ENCODE measurements around the gene TTF2.
"Not testable (repeated sequence)": the region's sequence is repeated elsewhere in the genome, so short reads cannot be mapped to it uniquely, and the experiment has no call there.

The TTF2 gene

DNA sequence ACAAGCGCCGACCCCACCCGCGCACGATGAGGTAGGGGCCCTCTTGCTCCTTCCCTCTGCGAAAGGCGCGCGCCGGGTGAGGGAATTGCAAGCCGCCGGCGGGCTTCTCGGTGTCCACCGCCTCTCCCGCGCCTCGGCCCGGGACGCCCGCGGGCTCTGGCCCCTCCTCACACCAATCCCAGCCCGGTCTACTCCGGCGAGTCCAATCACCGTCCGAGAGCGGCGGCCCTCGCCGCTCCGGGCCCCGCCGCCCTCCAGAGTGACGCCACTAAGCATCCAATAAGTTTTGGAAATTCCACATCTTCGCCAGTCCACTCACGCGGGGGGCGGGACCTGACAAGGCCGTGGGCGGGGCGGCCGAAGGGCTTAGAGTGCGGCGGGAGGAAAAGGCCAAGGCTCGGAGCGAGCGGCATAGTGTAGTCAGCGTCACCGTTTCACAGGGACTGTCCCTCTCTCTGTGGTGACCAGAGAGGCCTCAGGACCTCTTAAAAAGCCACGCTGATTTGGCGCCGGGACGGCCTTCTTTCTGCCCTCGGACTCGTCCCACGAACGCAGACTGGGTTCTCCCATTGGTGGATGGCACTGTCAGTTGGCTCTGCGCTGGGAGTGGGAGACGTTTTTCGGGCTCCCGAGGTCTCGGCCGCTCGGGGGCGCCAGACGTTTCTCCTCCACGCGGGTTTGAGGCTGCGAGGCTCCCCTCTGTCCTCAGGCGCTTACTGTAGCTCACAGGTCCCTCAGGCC lies 61.6 kb downstream of the TTF2 start, which contains the start of gene TRIM45:
TSS of gene TRIM45 (minus strand) at position 161 of the 741 bp plus-strand sequence. CDS start 548 bp downstream, outside the sequence.
- peak; percentile 88 to 91 for DNase-seq (ENCODE audit: low read depth in 2 of 2)

DNA sequence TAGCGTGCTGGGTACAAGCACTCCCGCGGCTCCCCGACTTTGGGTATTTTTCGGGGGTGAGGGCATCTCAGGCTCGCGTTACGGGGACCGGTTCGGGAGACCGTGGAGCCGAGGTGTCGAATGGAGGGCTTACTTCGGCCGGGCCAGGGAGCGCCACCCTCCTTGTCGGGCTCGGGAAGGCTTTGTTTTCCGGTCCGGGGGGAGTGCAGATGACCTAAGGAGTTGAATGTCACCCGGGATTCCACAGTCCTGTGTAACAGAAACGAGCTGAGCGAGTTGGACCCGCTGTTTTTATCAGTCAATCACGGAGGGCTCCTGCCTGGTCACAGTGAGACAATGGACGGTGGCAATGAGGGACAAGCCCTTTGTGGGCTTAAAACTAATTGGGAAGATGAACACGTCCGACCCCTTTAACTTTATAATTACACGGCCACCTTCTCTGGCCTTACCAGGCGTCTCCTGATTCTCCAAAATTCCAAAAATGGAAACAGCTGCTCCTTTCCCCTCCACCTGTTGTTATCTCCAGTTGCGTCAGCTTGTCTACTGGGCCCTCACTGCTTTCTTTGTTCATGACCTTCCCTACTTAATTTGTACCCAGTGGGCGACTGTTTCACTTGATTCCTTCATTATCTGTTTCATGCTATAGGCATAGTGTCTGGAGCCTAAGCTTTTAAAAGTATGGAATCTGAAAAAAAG lies 62.4 kb downstream of the TTF2 start:
- no peak for DNase-seq (ENCODE audit: low read depth in 2 of 2)

DNA sequence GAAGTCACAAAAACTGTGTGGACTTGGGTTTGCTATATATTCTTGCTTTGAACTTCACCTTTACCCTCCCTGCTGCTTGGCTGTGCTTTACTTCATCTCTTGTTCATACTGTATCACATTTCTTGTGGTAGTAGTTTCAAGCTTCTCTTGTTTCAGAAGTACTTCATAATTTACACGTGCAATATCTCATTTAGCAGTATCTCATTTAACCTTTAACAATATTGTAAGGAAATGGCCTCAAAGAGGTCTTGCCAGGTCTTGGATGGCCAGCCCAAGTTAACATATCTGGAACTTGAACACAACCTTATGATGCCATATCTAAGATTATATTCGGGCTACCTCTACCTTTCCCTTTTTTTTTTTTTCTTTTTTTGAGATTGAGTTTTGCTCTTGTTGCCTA lies 63.1 kb downstream of the TTF2 start:
- DNase-seq (ENCODE audit: low read depth in 2 of 2), result no peak

DNA sequence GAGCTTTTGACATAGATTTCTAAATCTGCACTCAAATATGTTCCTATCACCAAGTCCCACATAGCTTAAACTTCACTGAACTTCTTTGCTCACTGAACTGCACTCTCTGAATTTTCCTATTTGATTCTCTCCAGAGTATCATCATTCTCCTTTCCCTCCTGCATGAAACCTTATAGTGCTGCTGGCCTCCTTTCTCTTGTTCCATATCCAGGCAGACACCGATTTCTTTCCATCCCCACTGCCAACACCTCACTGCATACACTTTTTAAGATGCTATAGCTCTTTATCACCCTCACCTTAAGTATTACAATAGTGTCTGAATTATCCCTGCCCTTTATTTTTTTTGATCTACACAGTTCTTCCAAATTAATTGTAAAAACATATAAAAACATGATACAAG lies 64.5 kb downstream of the TTF2 start:
- DNase-seq (ENCODE audit: low read depth in 2 of 2), result no peak

DNA sequence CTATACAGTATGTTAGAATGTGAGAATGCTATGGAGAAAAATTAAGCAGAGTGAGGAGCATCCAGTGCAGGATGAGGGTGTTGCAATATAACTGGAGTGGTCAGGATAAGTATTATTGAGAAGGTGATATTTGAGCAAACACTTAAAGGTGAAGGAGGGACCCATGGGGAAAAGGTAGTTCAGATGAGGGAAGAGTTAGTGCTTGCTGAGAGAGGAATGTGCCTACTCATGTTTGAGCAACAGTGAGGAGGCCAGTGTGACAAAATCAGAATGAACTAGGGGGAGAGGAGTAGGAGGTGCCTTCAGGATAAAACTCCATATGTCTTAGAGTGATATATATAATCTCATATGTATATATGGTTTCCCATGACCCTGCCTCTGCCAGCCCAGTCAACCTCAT lies 67.7 kb downstream of the TTF2 start:
- DNase-seq (ENCODE audit: low read depth in 2 of 2), result no peak

DNA sequence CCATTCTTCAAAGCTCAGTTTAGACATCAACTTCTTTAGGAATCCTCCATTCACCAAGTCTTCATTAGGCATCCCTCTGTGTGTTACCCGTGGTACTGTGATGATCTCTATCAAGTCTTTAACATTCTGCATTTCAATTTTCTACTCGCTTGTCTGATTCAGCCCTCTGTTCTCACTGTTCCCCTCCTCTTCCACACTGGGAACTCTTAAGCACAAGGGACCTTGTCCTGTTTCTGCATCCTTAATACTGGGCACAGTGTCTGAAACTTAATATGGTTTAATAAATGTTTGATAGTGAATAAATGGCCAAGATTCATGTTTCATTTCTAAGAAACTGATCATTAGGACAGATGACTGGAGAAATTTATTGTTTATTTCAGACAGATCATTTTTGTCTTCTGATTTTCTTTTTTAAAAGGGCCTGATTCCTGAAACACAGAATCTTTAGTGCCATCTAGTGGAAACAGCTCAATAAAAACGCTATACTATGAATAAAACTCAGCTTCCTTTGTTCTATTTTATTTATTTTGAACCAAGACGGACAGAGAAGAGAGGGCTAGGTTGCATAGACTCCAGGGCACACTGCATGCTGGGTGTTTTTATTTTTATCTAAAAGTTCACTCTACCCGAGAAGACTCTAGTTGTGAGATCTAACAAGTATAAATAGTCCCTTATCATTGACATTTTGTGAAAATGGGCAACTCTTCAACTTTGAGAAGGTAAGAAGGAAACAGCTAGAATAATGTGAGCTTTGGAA lies 68.4 kb downstream of the TTF2 start:
- no peak for DNase-seq (ENCODE audit: low read depth in 2 of 2)

DNA sequence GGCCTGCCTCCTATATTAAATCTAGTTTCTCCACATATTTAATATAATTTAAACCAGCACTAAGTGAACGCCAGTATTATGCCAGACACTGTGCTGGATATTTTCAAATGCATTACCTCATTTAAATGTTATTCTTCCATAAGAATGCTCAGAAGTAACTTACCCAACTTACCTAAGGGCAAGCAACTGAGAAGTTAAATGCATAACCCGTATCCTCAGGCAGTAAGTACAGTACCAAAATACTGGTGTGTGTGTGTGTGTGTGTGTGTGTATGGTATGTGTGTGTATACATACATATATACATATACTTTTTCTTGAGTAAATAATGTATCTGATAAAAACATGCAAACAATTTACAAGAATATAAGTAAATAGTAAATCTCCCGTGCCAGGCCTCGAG lies 70.4 kb downstream of the TTF2 start:
- DNase-seq (ENCODE audit: low read depth in 2 of 2), result no peak

DNA sequence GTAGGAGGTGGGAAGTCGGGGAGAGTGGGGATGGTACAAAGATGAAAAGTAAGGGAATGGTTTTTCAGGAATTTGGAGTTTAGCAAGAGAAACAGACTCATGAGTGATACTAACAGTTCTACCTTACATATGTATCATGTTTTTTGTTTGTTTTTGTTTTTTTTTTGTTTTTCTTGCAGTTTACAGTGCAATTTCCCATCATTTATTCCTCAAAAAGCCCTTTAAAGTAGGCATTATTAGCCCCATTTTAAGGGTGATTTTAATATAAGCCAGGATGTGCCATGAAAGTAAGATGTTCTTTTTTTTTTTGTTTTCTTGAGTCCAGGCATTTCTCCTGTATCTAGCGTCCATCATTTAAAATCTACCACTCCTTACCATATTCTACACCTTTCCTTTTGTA lies 75.2 kb downstream of the TTF2 start:
- no peak for DNase-seq (ENCODE audit: low read depth in 2 of 2)

DNA sequence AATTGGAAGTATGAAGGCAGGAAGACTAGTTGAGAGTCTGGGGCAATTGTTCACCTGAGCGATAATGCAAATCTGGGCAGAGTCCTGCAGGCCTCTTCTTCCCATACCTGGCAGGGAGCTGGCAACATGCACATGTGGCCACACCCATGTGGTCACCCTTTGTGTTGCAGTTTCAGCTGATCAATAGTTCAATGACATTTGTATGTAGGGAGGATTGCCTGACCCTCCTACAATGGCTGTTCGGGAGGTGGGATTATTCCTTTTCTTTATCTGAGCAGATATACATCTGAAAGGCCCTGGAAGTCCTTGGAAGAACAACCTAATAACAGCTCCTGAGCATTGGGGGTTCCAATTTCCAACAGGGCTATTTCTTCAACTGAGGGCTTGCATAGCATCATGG lies 76.6 kb downstream of the TTF2 start:
- no peak for DNase-seq (ENCODE audit: low read depth in 2 of 2)

DNA sequence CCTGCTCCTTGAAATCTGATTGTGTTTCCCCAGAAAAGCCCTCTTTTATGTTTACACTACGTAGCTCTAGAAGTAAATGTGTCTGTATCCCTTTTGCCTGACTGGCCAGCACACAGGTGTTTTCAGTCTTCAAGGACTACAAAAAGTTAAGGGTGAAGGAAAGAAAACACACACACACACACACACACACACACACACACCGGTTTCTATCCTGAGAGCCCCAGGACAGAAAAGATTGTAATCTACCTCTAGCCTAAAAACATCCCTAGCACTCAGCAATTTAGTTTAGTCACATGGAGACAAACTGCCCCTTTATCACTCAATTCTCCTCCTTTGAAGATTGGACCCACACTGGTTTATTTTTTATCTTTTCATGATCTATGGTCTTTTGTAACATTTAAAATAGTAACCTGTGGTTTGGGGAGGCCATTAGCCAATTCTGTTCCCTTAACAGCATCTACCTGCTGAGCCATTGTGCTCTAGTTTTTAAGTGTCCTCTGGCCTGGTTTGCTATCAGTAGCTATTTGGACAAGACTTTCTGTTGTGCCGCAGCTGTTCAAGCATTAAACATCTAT lies 77.2 kb downstream of the TTF2 start:
- no peak for DNase-seq (ENCODE audit: low read depth in 2 of 2)

DNA sequence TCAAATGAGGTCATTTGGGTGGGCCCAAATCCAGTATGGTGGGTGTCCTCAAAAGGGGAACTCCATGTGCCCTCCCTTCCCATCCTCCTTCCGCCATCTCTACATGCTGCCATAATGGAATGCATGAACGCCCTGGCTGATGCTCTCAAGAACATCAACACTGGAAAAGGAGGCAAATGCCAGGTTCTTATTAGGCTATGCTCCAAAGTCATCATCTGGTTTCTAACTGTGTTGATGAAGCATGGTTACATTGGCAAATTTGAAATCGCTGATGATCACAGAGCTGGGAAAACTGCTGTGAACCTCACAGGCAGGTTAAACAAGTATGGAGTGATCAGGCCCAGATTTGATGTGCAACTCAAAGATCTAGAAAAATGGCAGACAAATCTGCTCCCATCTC lies 78.0 kb downstream of the TTF2 start:
- DNase-seq (ENCODE audit: low read depth in 2 of 2), result no peak

DNA sequence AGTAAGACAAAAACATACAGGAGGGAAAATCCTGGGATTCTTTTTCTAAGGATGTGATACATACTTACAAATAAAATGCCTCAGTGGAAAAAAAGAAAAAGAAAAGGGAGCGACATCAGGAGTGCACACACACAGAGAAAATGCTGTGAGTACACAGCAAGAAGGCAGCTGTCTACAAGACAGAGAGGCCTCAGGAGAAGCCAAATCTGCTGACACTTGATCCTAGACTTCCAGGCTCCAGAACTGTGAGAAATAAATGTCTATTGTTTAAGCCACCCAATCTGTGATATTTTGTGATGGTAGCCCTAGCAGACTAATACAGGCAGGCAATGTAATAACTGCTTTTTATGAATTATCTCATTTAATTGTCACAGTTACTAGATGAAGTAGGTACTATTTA lies 78.4 kb downstream of the TTF2 start:
- DNase-seq (ENCODE audit: low read depth in 2 of 2), result no peak

DNA sequence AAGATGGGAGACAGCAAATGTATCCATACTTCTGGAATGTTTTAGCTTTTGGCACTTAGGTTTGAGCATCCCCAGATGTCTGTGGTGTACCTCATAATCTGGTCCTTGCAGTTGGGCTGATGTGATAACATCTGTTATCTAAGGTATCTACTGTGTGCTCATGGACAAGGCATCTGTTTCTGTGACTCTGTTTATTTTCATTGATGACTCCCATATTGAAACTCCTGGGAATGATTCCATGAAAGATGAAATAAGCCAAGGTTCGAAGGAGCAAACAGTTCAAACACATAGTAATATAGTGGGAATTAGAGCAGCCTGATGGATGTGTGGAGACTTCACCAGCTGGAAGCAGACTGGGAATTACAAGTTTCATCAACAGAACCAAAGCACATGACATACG lies 82.1 kb downstream of the TTF2 start:
- peak; percentile 79 to 84 for DNase-seq (ENCODE audit: low read depth in 2 of 2)

DNA sequence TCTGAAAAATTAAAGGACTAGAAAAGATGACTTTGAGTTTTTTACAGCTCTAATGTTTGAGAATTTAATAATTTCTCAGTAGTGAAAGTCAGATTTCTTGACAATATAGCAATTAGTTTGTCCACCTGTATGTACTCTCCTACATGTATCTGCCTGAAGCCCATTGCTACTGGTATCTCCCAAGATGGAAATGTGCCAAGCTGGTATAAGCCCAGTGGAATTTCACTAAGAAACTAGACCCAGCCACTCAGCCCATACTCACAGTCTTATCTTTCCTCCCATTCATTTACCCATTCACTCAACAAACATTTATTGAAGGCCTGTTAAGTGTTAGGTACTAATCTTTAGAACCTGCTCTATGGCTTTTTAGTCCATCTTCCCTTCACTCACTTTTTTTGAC lies 83.0 kb downstream of the TTF2 start:
- DNase-seq (ENCODE audit: low read depth in 2 of 2), result no peak

DNA sequence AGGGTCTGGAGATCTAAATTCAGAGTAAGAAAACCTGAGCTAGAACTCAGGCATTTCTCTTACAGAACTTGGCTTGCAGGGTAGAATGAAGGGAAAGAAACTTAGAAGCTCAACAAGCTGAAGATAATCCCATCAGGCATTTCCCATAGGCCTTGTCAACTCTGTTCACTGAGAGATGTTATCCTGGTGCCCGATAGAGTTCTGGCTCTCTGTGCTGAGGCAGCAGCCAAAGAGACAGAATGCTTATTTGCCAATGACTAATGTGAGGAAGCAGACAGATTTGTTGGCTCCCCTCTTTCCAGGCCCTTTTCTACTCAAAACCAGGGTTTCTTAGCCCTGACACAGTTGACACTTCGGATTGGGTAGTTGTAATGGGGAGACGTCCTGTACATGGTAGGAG lies 83.7 kb downstream of the TTF2 start:
- no peak for DNase-seq (ENCODE audit: low read depth in 2 of 2)

DNA sequence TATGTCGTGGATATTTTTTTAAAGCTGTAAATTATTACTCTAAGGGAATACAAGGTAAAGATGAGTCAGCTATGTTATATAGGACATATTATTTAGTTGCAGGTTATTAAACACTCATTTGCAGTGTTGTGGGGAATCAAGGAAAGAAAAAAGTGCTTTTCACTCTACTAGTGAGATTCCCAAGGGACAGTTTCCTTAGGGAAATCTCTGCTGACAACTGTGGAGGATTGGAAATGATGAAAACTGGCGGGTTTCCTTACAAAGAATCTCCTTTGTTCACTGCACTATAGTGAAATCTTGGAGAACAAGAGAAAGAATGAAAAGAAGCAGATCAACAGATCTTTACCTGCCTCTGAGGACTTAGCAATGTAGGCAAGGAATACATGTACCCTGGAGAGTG lies 85.9 kb downstream of the TTF2 start:
- DNase-seq (ENCODE audit: low read depth in 2 of 2), result no peak

DNA sequence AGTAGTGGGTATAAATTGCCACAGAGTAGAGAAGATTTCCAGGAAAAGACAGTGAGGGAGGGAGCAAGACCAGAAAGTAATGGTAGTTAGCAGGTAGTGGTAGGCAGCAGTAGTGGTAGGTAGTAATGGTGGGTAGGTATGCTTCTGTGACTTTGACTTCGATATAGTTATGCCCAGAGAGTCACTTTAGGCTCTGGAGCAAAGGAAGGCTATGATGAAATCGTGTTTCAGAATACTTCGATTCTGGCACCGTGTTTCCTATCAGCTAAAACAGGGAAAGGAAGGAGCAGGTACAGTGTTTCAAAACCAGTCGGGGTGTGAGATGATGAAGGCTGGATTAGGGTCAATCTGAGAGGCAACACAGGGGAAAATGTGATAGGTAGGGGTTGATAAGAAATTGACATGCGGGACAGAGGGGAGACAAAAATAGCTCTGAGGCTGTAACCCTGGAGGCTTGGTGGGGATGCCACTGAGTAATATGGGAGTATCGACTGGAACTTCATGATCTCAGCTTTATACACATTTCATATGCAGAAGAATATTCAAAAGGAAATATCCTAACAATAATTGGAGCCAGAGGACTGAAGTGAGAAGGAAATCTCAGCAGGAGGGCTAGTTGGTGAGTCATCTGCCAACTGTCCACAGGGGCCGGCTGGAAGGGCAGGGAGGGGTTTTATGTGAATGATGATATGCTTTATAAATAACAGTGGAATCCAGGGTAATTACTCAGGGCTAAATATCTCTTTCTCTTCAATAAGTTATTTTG lies 86.6 kb downstream of the TTF2 start:
- peak; percentile 90 to 92 for DNase-seq (ENCODE audit: low read depth in 2 of 2)

DNA sequence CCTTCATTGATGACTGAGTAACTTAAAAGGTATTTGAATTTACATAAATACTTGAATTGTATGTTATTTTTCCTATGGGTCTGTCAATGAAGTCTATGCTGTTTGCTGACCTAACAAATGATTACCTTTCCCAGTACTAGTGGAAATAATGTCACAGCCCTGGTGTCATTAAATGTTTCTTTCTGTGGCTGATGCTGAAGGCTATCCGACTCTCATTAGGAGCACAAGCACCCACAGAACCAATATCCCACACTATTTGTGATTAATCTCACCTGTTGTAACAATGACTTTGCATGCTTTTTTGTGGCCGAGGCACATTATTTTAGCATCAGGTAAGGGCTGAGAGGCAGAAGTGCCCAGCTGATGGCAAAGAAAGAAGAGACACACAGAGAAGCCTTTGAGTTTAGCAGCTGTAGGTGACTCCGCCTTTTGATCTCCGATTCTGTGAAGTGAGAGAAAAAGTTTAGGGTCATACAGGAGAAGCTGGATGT lies 87.3 kb downstream of the TTF2 start:
- DNase-seq (ENCODE audit: low read depth in 2 of 2), result no peak

DNA sequence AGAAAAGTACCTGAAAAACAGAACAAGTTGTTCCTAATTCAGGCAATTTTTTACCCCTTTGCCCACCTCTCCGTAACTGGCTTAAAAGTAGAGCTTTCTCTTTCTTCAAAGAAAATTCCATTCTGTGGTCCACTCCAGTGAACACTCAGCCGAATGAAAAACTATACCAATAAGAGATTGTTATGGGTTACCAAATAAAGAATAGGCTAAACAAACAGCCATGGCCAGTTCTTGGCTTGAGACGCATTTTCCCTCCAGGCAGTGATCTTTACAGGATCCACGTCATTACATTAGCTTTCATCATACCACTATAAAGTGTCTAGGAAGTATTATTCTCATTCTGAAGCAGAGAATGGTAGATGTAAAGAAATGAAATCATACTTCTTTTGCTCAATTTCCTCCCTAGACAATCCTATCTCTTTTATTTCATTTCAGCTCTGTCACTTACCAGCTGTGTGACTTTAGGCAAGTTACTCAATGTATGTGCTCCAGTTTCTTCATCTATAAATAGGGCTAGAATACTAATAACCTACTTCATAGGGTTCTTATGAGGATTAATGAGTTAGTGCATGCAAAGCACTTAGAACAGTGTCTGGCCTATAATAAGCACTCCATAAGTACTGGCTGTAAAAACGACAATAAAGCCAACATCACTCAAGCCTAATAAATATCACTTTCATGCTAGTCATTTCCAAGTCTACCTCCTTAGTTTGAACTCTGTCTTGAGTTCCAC lies 87.9 kb downstream of the TTF2 start:
- DNase-seq (ENCODE audit: low read depth in 2 of 2), result no peak

DNA sequence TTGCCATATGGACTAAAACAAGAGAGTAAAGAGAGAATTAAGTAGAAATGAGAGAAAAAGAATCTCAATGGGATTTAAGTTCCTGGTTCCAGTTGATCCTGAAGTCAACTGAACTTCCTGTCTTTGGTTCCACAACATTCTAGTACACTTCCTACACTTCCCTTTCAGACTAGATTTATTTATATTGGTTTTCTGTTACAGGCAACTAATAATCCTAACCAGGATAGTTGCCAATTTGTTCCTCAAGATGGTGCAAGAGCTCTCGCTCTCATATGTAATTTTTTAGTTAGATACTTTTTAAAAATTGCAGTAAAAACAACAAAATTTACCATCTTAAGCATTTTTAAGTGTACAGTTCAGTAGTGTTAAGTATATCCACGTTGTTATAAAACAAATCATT lies 90.2 kb downstream of the TTF2 start:
- no peak for DNase-seq (ENCODE audit: low read depth in 2 of 2)

DNA sequence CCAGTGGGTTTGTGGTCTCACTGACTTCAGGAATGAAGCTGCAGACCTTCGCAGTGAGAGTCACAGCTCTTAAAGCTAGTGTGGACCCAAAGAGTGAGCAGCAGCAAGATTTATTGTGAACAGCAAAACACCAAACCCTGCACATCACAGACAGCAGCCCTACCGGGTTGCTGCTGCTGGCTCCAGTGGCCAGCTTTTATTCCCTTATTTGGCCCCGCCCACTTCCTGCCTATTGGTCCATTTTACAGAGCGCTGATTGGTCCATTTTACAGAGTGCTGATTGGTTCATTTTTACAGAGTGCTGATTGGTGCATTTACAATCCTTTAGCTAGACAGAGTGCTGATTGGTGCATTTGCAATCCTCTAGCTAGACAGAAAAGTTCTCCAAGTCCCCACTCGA lies 91.2 kb downstream of the TTF2 start:
- DNase-seq (ENCODE audit: low read depth in 2 of 2), result not testable (repeated sequence)

All from fibroblast of skin of left biceps (primary cell).